ENCODE data around the gene PLSCR1. TPM values are rescaled to one million over a fixed set of nuclear protein-coding genes. Genes with fewer than 3 reads are reported as not detected.

Gene PLSCR1
- total RNA-seq (2021) (44.4 to 58.1 TPM (median 48.1 TPM) in 3 replicates), Bru-seq, nascent RNA (percentile 93 among the genes with signal in this experiment)
- long read RNA-seq, experiment 1, transcript PLSCR1-201 (9 exons, 2,233 nt): major isoform, 80 of 134 reads
- long read RNA-seq, experiment 1, transcript PLSCR1-206 (4 exons, 1,257 nt): minor isoform, 14 of 134 reads
- long read RNA-seq, experiment 1, transcript PLSCR1-214 (8 exons, 1,443 nt): minor isoform, 9 of 134 reads
- long read RNA-seq, experiment 1, partial matches to known transcripts: 12 of 134 reads
- long read RNA-seq, experiment 1, other reads (novel, unspliced or antisense): 17 of 134 reads
- long read RNA-seq, experiment 2, transcript PLSCR1-201 (9 exons, 2,233 nt): major isoform, 22 of 56 reads
- long read RNA-seq, experiment 2, transcript PLSCR1-206 (4 exons, 1,257 nt): minor isoform, 7 of 56 reads
- long read RNA-seq, experiment 2, transcript PLSCR1-214 (8 exons, 1,443 nt): minor isoform, 5 of 56 reads
- long read RNA-seq, experiment 2, partial matches to known transcripts: 7 of 56 reads
- long read RNA-seq, experiment 2, other reads (novel, unspliced or antisense): 14 of 56 reads
- long read RNA-seq, experiment 3, transcript PLSCR1-206 (4 exons, 1,257 nt): minor isoform, 25 of 279 reads
- long read RNA-seq, experiment 3, transcript PLSCR1-201 (9 exons, 2,233 nt): major isoform, 169 of 279 reads
- long read RNA-seq, experiment 3, transcript PLSCR1-214 (8 exons, 1,443 nt): minor isoform, 34 of 279 reads
- long read RNA-seq, experiment 3, partial matches to known transcripts: 5 of 279 reads
- long read RNA-seq, experiment 3, other reads (novel, unspliced or antisense): 40 of 279 reads

GRCh38 chr3:146544002-146544928 lies at the start of gene PLSCR1:
Gene PLSCR1 (minus strand): TSS chr3:146544607. CDS start chr3:146536552, 8,055 bp downstream.
- Mint-ChIP-seq H3K27me3 (ENCODE audit: low read depth) (peaks cover 7% of the 10 kb centered on the region), H3K9me3 (peaks cover 14% of the 10 kb centered on the region), H3K4me1 (peaks cover 36% of the 10 kb centered on the region), H3K36me3 (peaks cover 19% of the 10 kb centered on the region), H3K4me3 (peak within 1 kb of the TSS; percentile 86), H3K27ac (peak within 1 kb of the TSS; percentile 77; the same call in 1 of the 2 replicates)
- CTCF ChIA-PET: interaction anchor here (0.7 to 1.8 kb wide), 6 partner anchors 10 to 479 kb away, joined by 3 to 7 read pairs (median 3); partner anchors contain the start of gene PLSCR2
- POLR2A ChIA-PET: interaction anchor here (0.5 to 2.2 kb wide), 3 partner anchors 13 to 219 kb away, joined by 3 to 11 read pairs (median 9); partner anchors contain the start of gene PLSCR2
- TF ChIP-seq TEAD1 (CRISPR knock-in tag; IDR thresholded peaks at IDR 0.05) (no peak), TP53 (CRISPR knock-in tag; IDR thresholded peaks at IDR 0.05) (0 out of 2 replicates have a peak, but pooled peaks have one; percentile 57), HMGXB4 (CRISPR knock-in tag; IDR thresholded peaks at IDR 0.05) (peak; percentile 80), E2F1 (CRISPR knock-in tag; IDR thresholded peaks at IDR 0.05) (no peak), ETV6 (CRISPR knock-in tag; IDR thresholded peaks at IDR 0.05) (peak; percentile 89), ZBTB21 (CRISPR knock-in tag; IDR thresholded peaks at IDR 0.05; ENCODE audit: borderline replicate concordance) (no peak), CBFB (CRISPR knock-in tag; IDR thresholded peaks at IDR 0.05; ENCODE audit: low read depth) (no peak), ZBTB43 (CRISPR knock-in tag; IDR thresholded peaks at IDR 0.05) (peak; percentile 69; the same call in 1 of the 2 replicates), CDX4 (CRISPR knock-in tag; IDR thresholded peaks at IDR 0.05; ENCODE audit: borderline replicate concordance) (no peak), SP1 (CRISPR knock-in tag; conservative IDR thresholded peaks at IDR 0.05) (peak; percentile 40), ZNF138 (CRISPR knock-in tag; conservative IDR thresholded peaks at IDR 0.05) (0 out of 2 replicates have a peak, but pooled peaks have one; percentile 64), PRDM15 (CRISPR knock-in tag; IDR thresholded peaks at IDR 0.05) (peak; percentile 18; the same call in 1 of the 2 replicates), E2F5 (CRISPR knock-in tag; IDR thresholded peaks at IDR 0.05) (peak; percentile 69; the same call in 1 of the 2 replicates), OVOL2 (CRISPR knock-in tag; IDR thresholded peaks at IDR 0.05; ENCODE audit: borderline replicate concordance) (no peak), CREM (CRISPR knock-in tag; IDR thresholded peaks at IDR 0.05) (peak; percentile 74)
- peak; percentile 91 for ATAC-seq
- peak; percentile 86 for DNase-seq (ENCODE audit: low spot score)
